AG10803 (cell line): ENCODE results near the gene TLE6.
"Not testable (repeated sequence)": the region's sequence is repeated elsewhere in the genome, so short reads cannot be mapped to it uniquely, and the experiment has no call there.

ENCODE experiments used
- DNase-seq: peaks from one replicate; pipeline ENCODE4 v3.0.0; 2010; ENCODE audit warnings: low read depth
- H3K4me3 ChIP-seq: 2 replicates; pipeline ENCODE4 v1.5.1; 2011; ENCODE audit warnings: mild to moderate bottlenecking, low read length, control low read depth
- CTCF ChIP-seq: conservative IDR thresholded peaks from 2 replicates; pipeline ENCODE4 v1.5.1; 2011; ENCODE audit warnings: mild to moderate bottlenecking, low read length, control low read depth, inconsistent platforms

Gene TLE6

GRCh38 chr19:3034656-3035541, 57.5 kb downstream of the TLE6 start:
- TF ChIP-seq CTCF, result no peak
- H3K4me3 ChIP-seq, result peak overlapping the region; percentile 69
- peak; percentile 61 for DNase-seq

DNA sequence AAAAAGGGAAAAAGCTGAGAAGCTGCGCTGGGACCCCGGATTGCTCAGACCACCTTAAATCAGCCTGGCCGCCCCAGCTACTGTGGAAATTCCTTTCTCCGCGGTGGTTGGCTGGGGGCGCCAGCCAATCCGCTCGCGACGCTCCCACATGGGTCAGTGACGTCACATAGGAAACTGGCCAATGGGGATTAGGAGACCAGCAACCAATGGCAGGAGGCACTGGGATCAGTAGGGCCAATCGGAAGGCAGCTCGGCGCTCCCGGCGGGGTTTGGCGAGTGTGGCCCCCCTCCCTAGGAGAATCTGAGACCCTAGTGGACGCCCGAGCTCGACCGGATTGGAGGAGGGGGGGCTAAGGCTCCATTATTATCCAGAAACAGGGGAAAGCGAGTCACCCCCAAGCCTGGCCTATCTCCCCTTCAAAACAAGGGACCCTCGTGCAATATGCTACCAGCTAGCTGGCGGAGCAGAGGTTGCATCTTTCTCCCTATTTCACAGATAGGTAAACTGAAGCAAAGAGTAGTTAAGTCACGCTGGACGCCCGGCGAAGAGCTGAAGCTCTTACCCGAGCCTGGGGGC, 58.3 kb downstream of the TLE6 start:
- peak overlapping the region; percentile 69 for H3K4me3 ChIP-seq
- no peak for TF ChIP-seq CTCF
- peak; percentile 99 for DNase-seq

- H3K4me3 ChIP-seq, result peak overlapping the region; percentile 66
- peak; percentile 15; the same call in 1 of the 2 replicates for TF ChIP-seq CTCF
- DNase-seq, result peak; percentile 89
These were observed 59.0 kb downstream of the TLE6 start for GRCh38 chr19:3036119-3036976.

DNA sequence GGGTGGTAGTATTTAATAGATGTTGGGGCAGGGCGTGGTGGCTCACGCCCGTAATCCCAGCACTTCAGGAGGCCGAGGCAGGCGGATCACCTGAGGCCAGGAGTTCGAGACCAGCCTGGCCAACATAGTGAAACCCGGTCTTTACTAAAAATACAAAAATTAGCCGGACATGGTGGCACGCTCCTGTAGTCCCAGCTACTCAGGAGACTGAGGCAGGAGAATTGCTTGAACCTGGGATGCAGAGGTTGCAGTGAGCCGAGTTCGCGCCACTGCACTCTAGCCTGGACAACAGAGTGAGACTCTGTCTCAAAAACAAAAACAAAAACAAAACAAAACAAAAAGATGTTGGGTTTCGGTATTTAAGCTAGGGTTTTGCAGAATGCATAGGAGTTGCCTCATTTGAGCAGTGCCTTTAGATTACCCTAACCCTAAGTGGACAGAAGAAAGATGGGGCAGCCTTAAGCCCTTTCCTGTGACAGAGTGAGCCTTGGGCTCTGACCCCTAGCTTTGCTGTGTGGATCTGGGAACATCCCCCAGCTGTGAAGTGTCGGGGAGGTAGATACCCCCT, 59.7 kb downstream of the TLE6 start:
- not testable (repeated sequence) for H3K4me3 ChIP-seq

DNA sequence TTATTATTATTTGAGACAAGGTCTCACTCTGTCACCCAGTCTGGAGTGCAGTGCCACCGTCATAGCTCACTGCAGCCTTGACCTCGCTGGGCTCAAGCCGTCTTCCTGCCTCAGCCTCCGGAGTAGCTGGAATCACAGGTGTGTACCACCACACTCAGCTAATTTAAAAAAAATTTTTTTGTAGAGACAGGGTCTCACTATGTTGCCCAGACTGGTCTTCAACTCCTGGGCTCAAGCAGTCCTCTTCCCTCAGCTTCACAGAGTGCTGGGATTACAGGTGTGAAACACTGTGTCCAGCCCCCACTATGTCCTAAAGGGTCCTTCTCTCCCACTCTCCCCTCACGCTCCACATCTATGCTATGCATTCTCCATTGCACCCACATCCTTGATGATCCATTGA, 60.9 kb downstream of the TLE6 start:
- TF ChIP-seq CTCF, result no peak
- H3K4me3 ChIP-seq, result no peak overlapping the region

More for the DNA sequence above, 59.7 kb downstream of the TLE6 start:
- DNase-seq, result not testable (repeated sequence)

DNA sequence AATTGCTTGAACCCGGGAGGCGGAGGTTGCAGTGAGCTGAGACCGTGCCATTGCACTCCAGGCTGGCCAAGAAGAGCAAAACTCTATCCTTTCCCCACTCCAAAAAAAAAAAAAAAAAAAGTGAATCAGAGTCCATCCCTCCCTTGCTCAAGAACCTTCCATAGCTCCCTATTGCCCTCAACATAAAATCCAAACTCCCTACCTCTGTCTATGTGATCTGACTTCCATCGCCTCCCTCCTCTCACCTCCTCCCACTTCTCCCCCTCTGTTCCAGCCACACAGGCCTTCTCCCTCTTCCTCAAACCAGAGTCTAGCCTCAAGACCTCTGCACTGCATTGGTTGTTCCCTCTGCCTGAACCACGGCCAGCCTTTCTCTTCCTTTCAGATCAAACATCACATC, 61.8 kb downstream of the TLE6 start:
- DNase-seq, result no peak
- no peak overlapping the region for H3K4me3 ChIP-seq
- no peak for TF ChIP-seq CTCF

More for the DNA sequence above, 60.9 kb downstream of the TLE6 start:
- DNase-seq, result no peak

DNA sequence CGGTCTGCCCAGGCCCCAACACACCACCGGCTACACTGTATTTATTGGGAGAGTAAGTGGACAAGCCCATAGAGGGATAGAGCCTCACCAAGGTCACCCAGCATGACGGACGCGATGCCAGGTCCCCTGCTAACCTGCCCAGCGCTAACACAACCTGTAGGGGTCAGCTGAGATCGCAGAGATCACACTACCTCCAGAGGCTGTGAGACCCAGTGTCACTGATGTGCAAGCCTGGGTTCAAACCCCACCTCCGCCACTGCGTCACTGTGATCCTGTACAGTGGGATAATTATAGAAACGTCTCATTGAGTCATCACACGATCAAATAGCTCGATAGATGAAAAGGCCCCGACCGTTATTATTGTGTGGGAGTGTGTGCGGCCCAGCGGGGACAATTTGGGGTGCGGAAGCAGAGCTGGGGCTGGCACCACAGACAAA, 62.3 kb downstream of the TLE6 start:
- TF ChIP-seq CTCF, result no peak
- no peak overlapping the region for H3K4me3 ChIP-seq
- DNase-seq, result no peak
